Body of pancreas (tissue), 4 donors: ENCODE measurements around the gene MGMT. TPM values are rescaled to one million over a fixed set of nuclear protein-coding genes. Genes with fewer than 3 reads are reported as not detected.

Source experiments
- ATAC-seq: fragments of 150-250 bp; one replicate; pipeline ENCODE4 v1.9.1; 2016
- DNase-seq, 4 donors: peaks; one replicate each; pipeline ENCODE4 v3.0.0-alpha.2; 2019
- H3K27ac ChIP-seq, 4 donors: fragments of 200-600 bp; sonication (generic); 1 replicate in 3 of 4; 2 replicates in 1 of 4; pipeline versions ENCODE4 v1.5.1 to v1.6.1; 2016 to 2019; ENCODE audit warnings: mild to moderate bottlenecking in 1 of 4, mixed read lengths in 1 of 4, moderate library complexity in 1 of 4
- H3K27me3 ChIP-seq, 2 donors: fragments of 200-600 bp; sonication (generic); one replicate each; pipeline ENCODE4 v1.6.0; 2016; ENCODE audit warnings: mild to moderate bottlenecking in 1 of 2
- H3K36me3 ChIP-seq, 2 donors: fragments of 200-600 bp; sonication (generic); replicated peaks in 1 of 2; 2 replicates each; pipeline ENCODE4 v1.5.1; 2016; ENCODE audit warnings: low read depth in 2 of 2; ENCODE audit not compliant: insufficient read depth in 1 of 2
- H3K4me1 ChIP-seq: fragments of 200-600 bp; sonication (generic); one replicate; pipeline ENCODE4 v1.6.0; 2016
- H3K4me3 ChIP-seq, 2 donors: fragments of 200-600 bp; sonication (generic); 1 replicate in 1 of 2; 2 replicates in 1 of 2; pipeline ENCODE4 v1.5.1; 2016 to 2019
- H3K9me3 ChIP-seq, 3 donors: fragments of 200-600 bp; sonication (generic); 1 replicate in 2 of 3; 2 replicates in 1 of 3; pipeline ENCODE4 v1.5.1; 2016
- CTCF ChIP-seq, 7 experiments: fragments of 450-650 bp in 4 of 7; fragments of 200-600 bp in 3 of 7; sonication (generic) in 3 of 7; IDR thresholded peaks; one replicate each; pipeline ENCODE4 v1.5.1; 2016 to 2019; ENCODE audit warnings: antibody characterized with exemption in 7 of 7
- POLR2A ChIP-seq, 3 donors: fragments of 450-650 bp; IDR thresholded peaks; one replicate each; pipeline ENCODE4 v1.6.1; 2016; ENCODE audit warnings: antibody characterized with exemption in 3 of 3, mild to moderate bottlenecking in 2 of 3
- WGBS, 2 donors: methylation state at CpG; one replicate each; pipeline ENCODE4 v1.1.5; 2017; 5-methylcytosine and 5-hydroxymethylcytosine counted together
- intact Hi-C: fragments of 100-400 bp; cut with DNase I; formaldehyde crosslinking; loops from one replicate; pipeline ENCODE4 v1.15.1; 2023
- total RNA-seq, 2 donors: library from RNA; depleted of rRNA; stranded (reverse); fragments of >200 nt; gene quantifications; one replicate each; pipeline ENCODE4 v1.1.0, GENCODE V29; 2016

MGMT gene
- total RNA-seq, 2 donors from 2014 or later = 13.7 to 25.4 TPM

GRCh38 chr10:129772468-129773358 lies 305.7 kb downstream of the MGMT start:
- TF ChIP-seq POLR2A (IDR thresholded peaks at IDR 0.05) (no peak), CTCF (IDR thresholded peaks at IDR 0.05) (no peak)
- Histone ChIP-seq H3K4me1 (no peaks in the 10 kb centered on the region), H3K36me3 (no peaks in the 10 kb centered on the region), H3K27me3 (no peaks in the 10 kb centered on the region), H3K9me3 (no peaks in the 10 kb centered on the region), H3K27ac (no peak overlapping the region), H3K4me3 (no peak overlapping the region)
- WGBS, 2 donors = 63 to 88% methylated on average over 4 to 17 of the region's 17 CpGs
- peak in 1 of 4 donors; percentile 3 for DNase-seq
- intact Hi-C loops = no loop called here
- no peak for ATAC-seq

- no peak overlapping the region for H3K27ac ChIP-seq
- no peaks in the 10 kb centered on the region for H3K9me3 ChIP-seq
- H3K27me3 ChIP-seq = no peaks in the 10 kb centered on the region
- DNase-seq = peak in 1 of 4 donors; percentile 6
- no peaks in the 10 kb centered on the region for H3K4me1 ChIP-seq
- TF ChIP-seq CTCF (IDR thresholded peaks at IDR 0.05) = no peak
- no peak for TF ChIP-seq POLR2A (IDR thresholded peaks at IDR 0.05)
- intact Hi-C loops = no loop called here
- no peaks in the 10 kb centered on the region for H3K36me3 ChIP-seq
- 87 to 100% methylated on average over 1 to 11 of the region's 11 CpGs for WGBS, 2 donors
- no peak for ATAC-seq
- no peak overlapping the region for H3K4me3 ChIP-seq
Measured at GRCh38 chr10:129773359-129773990, 306.4 kb downstream of the MGMT start.

- intact Hi-C loops = no loop called here
- H3K9me3 ChIP-seq = no peaks in the 10 kb centered on the region
- WGBS, 2 donors = 91% methylated on average over 4 to 14 of the region's 14 CpGs
- TF ChIP-seq CTCF (IDR thresholded peaks at IDR 0.05) (no peak), POLR2A (IDR thresholded peaks at IDR 0.05) (no peak)
- H3K4me3 ChIP-seq = no peak overlapping the region
- DNase-seq (peak in 1 of 4 donors; percentile 6), ATAC-seq (no peak)
- H3K36me3 ChIP-seq = no peaks in the 10 kb centered on the region
- H3K27me3 ChIP-seq = no peaks in the 10 kb centered on the region
- no peak overlapping the region for H3K27ac ChIP-seq
- no peaks in the 10 kb centered on the region for H3K4me1 ChIP-seq
Measured at GRCh38 chr10:129774082-129774735, 307.2 kb downstream of the MGMT start.

- H3K27ac ChIP-seq = no peak overlapping the region
- no peaks in the 10 kb centered on the region for H3K9me3 ChIP-seq
- no peak overlapping the region for H3K4me3 ChIP-seq
- 91 to 96% methylated on average over 4 to 12 of the region's 13 CpGs for WGBS, 2 donors
- peak in 1 of 4 donors; percentile 9 for DNase-seq
- H3K27me3 ChIP-seq = no peaks in the 10 kb centered on the region
- no peak for ATAC-seq
- TF ChIP-seq POLR2A (IDR thresholded peaks at IDR 0.05) = no peak
- no peak for TF ChIP-seq CTCF (IDR thresholded peaks at IDR 0.05)
- no peaks in the 10 kb centered on the region for H3K36me3 ChIP-seq
- no peaks in the 10 kb centered on the region for H3K4me1 ChIP-seq
- intact Hi-C loops = no loop called here
Measured at GRCh38 chr10:129774736-129775401, 307.8 kb downstream of the MGMT start.
